Skeletal muscle tissue (tissue), 4 donors: ENCODE results near the gene TRIM40. TPM values are rescaled to one million over a fixed set of nuclear protein-coding genes. Genes with fewer than 3 reads are reported as not detected.

Experiments
- H3K27ac ChIP-seq: one replicate; pipeline ENCODE4 v1.7.0; 2013; ENCODE audit warnings: mild to moderate bottlenecking, low read depth, low read length, inconsistent platforms
- H3K27me3 ChIP-seq, 3 donors: one replicate each; pipeline ENCODE4 v1.7.0; 2013; ENCODE audit warnings: low read length in 3 of 3; ENCODE audit not compliant: control insufficient read depth in 3 of 3, insufficient read depth in 3 of 3
- H3K36me3 ChIP-seq, 3 donors: one replicate each; pipeline ENCODE4 v1.7.0; 2013; ENCODE audit warnings: low read length in 3 of 3; ENCODE audit not compliant: control insufficient read depth in 3 of 3, insufficient read depth in 3 of 3
- H3K4me1 ChIP-seq, 3 donors: one replicate each; pipeline ENCODE4 v1.7.0; 2013; ENCODE audit warnings: low read length in 3 of 3, mild to moderate bottlenecking in 3 of 3; ENCODE audit not compliant: control insufficient read depth in 3 of 3, insufficient read depth in 3 of 3
- H3K4me3 ChIP-seq, 3 donors: one replicate each; pipeline ENCODE4 v1.7.0; 2013; ENCODE audit warnings: low read length in 3 of 3
- H3K9ac ChIP-seq, 3 donors: one replicate each; pipeline ENCODE4 v1.7.0; 2013; ENCODE audit warnings: low read length in 3 of 3, mild to moderate bottlenecking in 3 of 3, moderate library complexity in 2 of 3, low read depth in 1 of 3
- H3K9me3 ChIP-seq, 3 donors: one replicate each; pipeline ENCODE4 v1.7.0; 2013; ENCODE audit warnings: low read length in 3 of 3; ENCODE audit not compliant: control insufficient read depth in 3 of 3
- total RNA-seq: library from RNA; depleted of rRNA; stranded (reverse); fragments of >200 nt; gene quantifications from one replicate; pipeline ENCODE4 v1.2.3, GENCODE V29; 2014
- donor health status: Osteomylitis.

Gene TRIM40, protein sequence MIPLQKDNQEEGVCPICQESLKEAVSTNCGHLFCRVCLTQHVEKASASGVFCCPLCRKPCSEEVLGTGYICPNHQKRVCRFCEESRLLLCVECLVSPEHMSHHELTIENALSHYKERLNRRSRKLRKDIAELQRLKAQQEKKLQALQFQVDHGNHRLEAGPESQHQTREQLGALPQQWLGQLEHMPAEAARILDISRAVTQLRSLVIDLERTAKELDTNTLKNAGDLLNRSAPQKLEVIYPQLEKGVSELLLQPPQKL
- total RNA-seq, result not detected

- H3K36me3 ChIP-seq, result no peaks in the 10 kb centered on the region
- H3K27ac ChIP-seq, result no peak within 1 kb of the TSS
- H3K4me3 ChIP-seq, result no peak within 1 kb of the TSS
- no peak within 1 kb of the TSS for H3K9ac ChIP-seq
- peaks cover 0 to 2% (median 2%) of the 10 kb centered on the region in 3 donors for H3K4me1 ChIP-seq
- peaks cover 13 to 21% (median 13%) of the 10 kb centered on the region in 3 donors for H3K27me3 ChIP-seq
- no peaks in the 10 kb centered on the region for H3K9me3 ChIP-seq
Measured at GRCh38 chr6:30135757-30136156, at the start of gene TRIM40. Gene TRIM40, plus strand, starts transcription at chr6:30136140. Its CDS starts 897 bp downstream, at chr6:30137037.

GRCh38 chr6:30087876-30088275, 48.1 kb upstream of the TRIM40 start:
- no peak overlapping the region for H3K27ac ChIP-seq
- H3K27me3 ChIP-seq, result peaks cover 13 to 30% (median 28%) of the 10 kb centered on the region in 3 donors
- H3K9me3 ChIP-seq, result no peaks in the 10 kb centered on the region
- H3K9ac ChIP-seq, result no peak overlapping the region
- no peak overlapping the region for H3K4me3 ChIP-seq
- H3K36me3 ChIP-seq, result no peaks in the 10 kb centered on the region
- no peaks in the 10 kb centered on the region for H3K4me1 ChIP-seq

GRCh38 chr6:30091577-30092381, 44.2 kb upstream of the TRIM40 start:
- no peaks in the 10 kb centered on the region for H3K9me3 ChIP-seq
- H3K4me3 ChIP-seq, result no peak overlapping the region
- no peaks in the 10 kb centered on the region for H3K4me1 ChIP-seq
- H3K9ac ChIP-seq, result no peak overlapping the region
- no peaks in the 10 kb centered on the region for H3K36me3 ChIP-seq
- peaks cover 32 to 53% (median 39%) of the 10 kb centered on the region in 3 donors for H3K27me3 ChIP-seq
- no peak overlapping the region for H3K27ac ChIP-seq

GRCh38 chr6:30092852-30093543, 42.9 kb upstream of the TRIM40 start:
- Histone ChIP-seq H3K4me1 (no peaks in the 10 kb centered on the region), H3K36me3 (no peaks in the 10 kb centered on the region), H3K27me3 (peaks cover 39 to 61% (median 45%) of the 10 kb centered on the region in 3 donors), H3K9me3 (no peaks in the 10 kb centered on the region), H3K27ac (no peak overlapping the region), H3K4me3 (no peak overlapping the region), H3K9ac (no peak overlapping the region)

DNA sequence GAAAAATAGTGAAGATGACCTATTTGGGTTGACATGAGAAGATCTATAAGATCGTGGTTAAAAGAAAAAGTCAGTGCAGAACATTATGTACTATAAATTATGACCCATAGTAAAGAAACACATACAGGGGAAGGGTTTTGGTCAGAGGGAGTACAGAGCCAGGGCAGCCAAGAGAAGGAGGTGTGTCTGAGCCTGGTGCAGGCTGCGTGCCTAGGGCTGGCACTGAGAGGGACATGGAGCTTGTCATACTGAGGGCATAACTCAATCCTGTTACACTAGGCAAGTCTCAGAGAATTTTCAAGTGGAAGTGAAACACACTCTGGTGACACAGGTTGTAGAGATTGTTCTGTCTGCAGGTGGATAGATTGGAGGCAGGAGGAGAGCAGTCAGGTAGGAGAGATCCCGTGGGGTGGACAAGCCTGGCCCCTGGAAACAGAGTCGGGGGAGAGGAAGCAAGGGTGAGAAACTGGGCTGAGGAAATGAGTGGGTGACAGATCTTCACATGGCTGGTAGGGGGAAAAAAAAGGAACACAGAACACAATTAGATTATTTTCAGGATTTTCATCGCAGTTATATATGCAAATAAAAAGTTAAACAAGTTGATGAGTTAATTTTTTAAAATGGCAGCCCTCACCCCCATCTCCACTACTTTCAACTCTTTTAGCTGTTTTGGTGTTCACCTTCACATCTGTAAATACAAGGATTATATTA, 41.8 kb upstream of the TRIM40 start:
- no peak overlapping the region for H3K4me3 ChIP-seq
- H3K27me3 ChIP-seq, result peaks cover 45 to 71% (median 48%) of the 10 kb centered on the region in 3 donors
- H3K9ac ChIP-seq, result no peak overlapping the region
- H3K9me3 ChIP-seq, result no peaks in the 10 kb centered on the region
- H3K36me3 ChIP-seq, result no peaks in the 10 kb centered on the region
- H3K27ac ChIP-seq, result no peak overlapping the region
- no peaks in the 10 kb centered on the region for H3K4me1 ChIP-seq

DNA sequence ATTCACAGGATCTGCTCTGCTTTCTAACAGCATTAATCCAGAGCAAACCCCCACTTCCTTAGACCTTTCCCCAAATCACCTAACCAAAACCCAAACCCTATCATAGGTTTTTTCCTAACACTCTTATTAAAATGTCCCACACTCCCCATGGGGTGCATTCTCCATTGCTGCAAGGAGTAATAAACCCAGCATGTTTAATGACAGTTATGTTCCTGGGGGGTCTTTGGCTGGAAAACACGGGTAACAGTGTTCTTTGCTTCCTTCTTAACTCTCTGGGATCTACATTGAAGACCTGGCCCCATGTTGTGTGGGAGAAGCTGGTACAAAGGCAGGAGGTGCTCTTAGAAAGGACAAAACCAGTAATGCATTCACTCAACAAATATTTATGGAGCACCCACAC, 39.1 kb upstream of the TRIM40 start:
- no peak overlapping the region for H3K27ac ChIP-seq
- no peaks in the 10 kb centered on the region for H3K9me3 ChIP-seq
- peaks cover 15 to 17% (median 15%) of the 10 kb centered on the region in 3 donors for H3K4me1 ChIP-seq
- no peak overlapping the region for H3K4me3 ChIP-seq
- no peaks in the 10 kb centered on the region for H3K36me3 ChIP-seq
- peaks cover 58 to 77% (median 60%) of the 10 kb centered on the region in 3 donors for H3K27me3 ChIP-seq
- no peak overlapping the region for H3K9ac ChIP-seq

- Histone ChIP-seq H3K4me3 (no peak overlapping the region), H3K9ac (no peak overlapping the region), H3K27ac (no peak overlapping the region), H3K9me3 (no peaks in the 10 kb centered on the region), H3K27me3 (peaks cover 51 to 67% (median 53%) of the 10 kb centered on the region in 3 donors), H3K36me3 (no peaks in the 10 kb centered on the region), H3K4me1 (peaks cover 24 to 26% (median 25%) of the 10 kb centered on the region in 3 donors)
Measured at GRCh38 chr6:30097902-30098768, 37.8 kb upstream of the TRIM40 start.

DNA sequence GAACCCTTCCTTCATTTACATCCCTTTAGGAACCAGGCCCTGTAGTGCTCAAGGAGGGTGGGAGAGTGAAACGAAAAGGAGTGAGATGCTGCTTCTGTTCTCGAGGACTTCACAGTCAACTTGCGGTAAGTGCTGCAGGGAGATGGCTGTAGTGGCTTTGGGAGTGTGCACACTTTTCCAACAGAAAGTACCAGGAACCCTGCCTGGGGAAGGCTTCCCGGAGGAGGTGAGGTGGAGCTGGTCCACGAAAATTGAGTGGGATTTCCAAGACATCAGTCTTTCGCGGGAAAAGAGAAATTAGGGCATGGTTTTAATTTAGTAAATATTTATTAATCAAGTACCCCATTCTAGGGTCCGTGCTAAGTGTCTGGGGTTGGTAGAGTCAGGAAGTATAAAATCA, 35.8 kb upstream of the TRIM40 start:
- peak overlapping the region in 1 of 3 donors; percentile 6 for H3K9ac ChIP-seq
- H3K27ac ChIP-seq, result no peak overlapping the region
- H3K9me3 ChIP-seq, result no peaks in the 10 kb centered on the region
- peak overlapping the region in 1 of 3 donors; percentile 39 for H3K4me3 ChIP-seq
- no peaks in the 10 kb centered on the region for H3K36me3 ChIP-seq
- peaks cover 42 to 67% (median 59%) of the 10 kb centered on the region in 3 donors for H3K27me3 ChIP-seq
- H3K4me1 ChIP-seq, result peaks cover 31 to 33% (median 33%) of the 10 kb centered on the region in 3 donors
